GM21360 (cell line): ENCODE results near the gene GATA3.

ENCODE experiments used
- ATAC-seq: cut with Tn5 transposase; IDR thresholded peaks from one replicate; pipeline ENCODE4 v1.9.1; 2021; ENCODE audit warnings: mild to moderate bottlenecking, moderate library complexity; ENCODE audit not compliant: unreplicated experiment

Gene GATA3

GRCh38 chr10:8037941-8038894 lies 16.3 kb upstream of the GATA3 start:
- ATAC-seq, result no peak

GRCh38 chr10:8039321-8039881 lies 15.1 kb upstream of the GATA3 start:
- ATAC-seq, result no peak

- ATAC-seq, result no peak
Observed at GRCh38 chr10:8040651-8041050, 13.8 kb upstream of the GATA3 start.

- no peak for ATAC-seq
Observed at GRCh38 chr10:8041284-8041991, 13.1 kb upstream of the GATA3 start.

GRCh38 chr10:8041992-8042720 lies 12.3 kb upstream of the GATA3 start:
- ATAC-seq, result no peak

GRCh38 chr10:8042721-8043568 lies 11.5 kb upstream of the GATA3 start:
- ATAC-seq, result no peak

- no peak for ATAC-seq
Observed at GRCh38 chr10:8043569-8044306, 10.8 kb upstream of the GATA3 start.

- ATAC-seq, result no peak
Observed at GRCh38 chr10:8044331-8044907, 10.1 kb upstream of the GATA3 start.

GRCh38 chr10:8044908-8045725 lies 9.4 kb upstream of the GATA3 start:
- no peak for ATAC-seq

- ATAC-seq, result no peak
Observed at GRCh38 chr10:8045726-8046494, 8.6 kb upstream of the GATA3 start.

- no peak for ATAC-seq
Observed at GRCh38 chr10:8047452-8048280, 6.8 kb upstream of the GATA3 start.

GRCh38 chr10:8048281-8049008 lies 6.0 kb upstream of the GATA3 start:
- no peak for ATAC-seq

GRCh38 chr10:8049045-8049864 lies 5.2 kb upstream of the GATA3 start:
- no peak for ATAC-seq

GRCh38 chr10:8049865-8050555 lies 4.5 kb upstream of the GATA3 start:
- no peak for ATAC-seq
